ENCODE measurements around the gene CMTM8. TPM values are rescaled to one million over a fixed set of nuclear protein-coding genes. Genes with fewer than 3 reads are reported as not detected.

Gene CMTM8
- total RNA-seq, 4 donors from 2014 or later, result 1.4 to 4.1 (median 2.9) TPM

- peak overlapping the region in 1 of 4 donors; percentile 6 for H3K27ac ChIP-seq
- ATAC-seq, result no peak
These were observed 65.7 kb downstream of the CMTM8 start for GRCh38 chr3:32303977-32304881.

GRCh38 chr3:32305361-32305876 is 66.9 kb downstream of the CMTM8 start:
- Histone ChIP-seq H3K4me3 (no peak overlapping the region), H3K27me3 (no peaks in the 10 kb centered on the region), H3K27ac (peak overlapping the region in 1 of 4 donors; percentile 6), H3K36me3 (no peaks in the 10 kb centered on the region), H3K4me1 (peaks cover 0 to under 1% of the 10 kb centered on the region in 2 donors), H3K9me3 (no peaks in the 10 kb centered on the region)
- DNase-seq, result no peak
- no peak for ATAC-seq
- intact Hi-C loops (cut with DNase I; ENCODE audit: low total_unique reads), result no loop called here
- TF ChIP-seq CTCF (IDR thresholded peaks at IDR 0.05 in 4 of 5, conservative IDR thresholded peaks at IDR 0.05 in 1 of 5), result no peak
- in situ Hi-C loops (cut with MboI; ENCODE audit: low sequenced_read_pairs in 4 of 4), result no loop called here

More at GRCh38 chr3:32303977-32304881, 65.7 kb downstream of the CMTM8 start:
- Histone ChIP-seq H3K4me1 (no peaks in the 10 kb centered on the region), H3K27me3 (no peaks in the 10 kb centered on the region), H3K4me3 (no peak overlapping the region), H3K9me3 (no peaks in the 10 kb centered on the region), H3K36me3 (no peaks in the 10 kb centered on the region)
- DNase-seq, result no peak
- intact Hi-C loops (cut with DNase I; ENCODE audit: low total_unique reads), result no loop called here
- in situ Hi-C loops (cut with MboI; ENCODE audit: low sequenced_read_pairs in 4 of 4), result no loop called here
- TF ChIP-seq CTCF (IDR thresholded peaks at IDR 0.05 in 4 of 5, conservative IDR thresholded peaks at IDR 0.05 in 1 of 5), result no peak
- no peak for TF ChIP-seq POLR2A (IDR thresholded peaks at IDR 0.05)

GRCh38 chr3:32306072-32306471 is 67.6 kb downstream of the CMTM8 start:
- in situ Hi-C loops (cut with MboI; ENCODE audit: low sequenced_read_pairs in 4 of 4) (no loop called here), intact Hi-C loops (cut with DNase I; ENCODE audit: low total_unique reads) (no loop called here)

GRCh38 chr3:32307591-32307990 is 69.1 kb downstream of the CMTM8 start:
- no peaks in the 10 kb centered on the region for H3K36me3 ChIP-seq
- DNase-seq (no peak), ATAC-seq (no peak)
- intact Hi-C loops (cut with DNase I; ENCODE audit: low total_unique reads), result no loop called here
- H3K27me3 ChIP-seq, result no peaks in the 10 kb centered on the region
- in situ Hi-C loops (cut with MboI; ENCODE audit: low sequenced_read_pairs in 4 of 4), result no loop called here
- TF ChIP-seq CTCF (IDR thresholded peaks at IDR 0.05 in 4 of 5, conservative IDR thresholded peaks at IDR 0.05 in 1 of 5) (no peak), POLR2A (IDR thresholded peaks at IDR 0.05) (no peak)
- no peak overlapping the region for H3K4me3 ChIP-seq
- no peak overlapping the region for H3K27ac ChIP-seq
- H3K9me3 ChIP-seq, result no peaks in the 10 kb centered on the region
- peaks cover 0 to 5% of the 10 kb centered on the region in 2 donors for H3K4me1 ChIP-seq

More at GRCh38 chr3:32306072-32306471, 67.6 kb downstream of the CMTM8 start:
- H3K36me3 ChIP-seq, result no peaks in the 10 kb centered on the region
- no peaks in the 10 kb centered on the region for H3K27me3 ChIP-seq
- DNase-seq (no peak), ATAC-seq (no peak)
- no peaks in the 10 kb centered on the region for H3K9me3 ChIP-seq
- H3K4me3 ChIP-seq, result no peak overlapping the region
- no peak overlapping the region for H3K27ac ChIP-seq
- H3K4me1 ChIP-seq, result peaks cover 0 to 5% of the 10 kb centered on the region in 2 donors
- TF ChIP-seq POLR2A (IDR thresholded peaks at IDR 0.05) (no peak), CTCF (IDR thresholded peaks at IDR 0.05 in 4 of 5, conservative IDR thresholded peaks at IDR 0.05 in 1 of 5) (no peak)
